ENCODE measurements around the gene POLN.

- TF ChIP-seq CTCF (IDR thresholded peaks at IDR 0.05; ENCODE audit: low read length) (no peak), EZH2 (IDR thresholded peaks at IDR 0.05; ENCODE audit: borderline replicate concordance, low read length) (no peak)
These were observed 86.7 kb downstream of the POLN start for GRCh38 chr4:2155246-2155645.
